Stimulated activated CD8-positive, alpha-beta memory T cell treated with anti-CD3 and anti-CD28 coated beads, Interleukin-7, amount 100 ng/mL, for 48 hours (primary cell): ENCODE data around the gene FSTL4.

Experiments
- DNase-seq, 2 donors: peaks; one replicate each; pipeline ENCODE4 v3.0.0-alpha.2; 2020; ENCODE audit warnings: low read depth in 1 of 2; ENCODE audit errors: extremely low read depth in 1 of 2

FSTL4 gene

DNA sequence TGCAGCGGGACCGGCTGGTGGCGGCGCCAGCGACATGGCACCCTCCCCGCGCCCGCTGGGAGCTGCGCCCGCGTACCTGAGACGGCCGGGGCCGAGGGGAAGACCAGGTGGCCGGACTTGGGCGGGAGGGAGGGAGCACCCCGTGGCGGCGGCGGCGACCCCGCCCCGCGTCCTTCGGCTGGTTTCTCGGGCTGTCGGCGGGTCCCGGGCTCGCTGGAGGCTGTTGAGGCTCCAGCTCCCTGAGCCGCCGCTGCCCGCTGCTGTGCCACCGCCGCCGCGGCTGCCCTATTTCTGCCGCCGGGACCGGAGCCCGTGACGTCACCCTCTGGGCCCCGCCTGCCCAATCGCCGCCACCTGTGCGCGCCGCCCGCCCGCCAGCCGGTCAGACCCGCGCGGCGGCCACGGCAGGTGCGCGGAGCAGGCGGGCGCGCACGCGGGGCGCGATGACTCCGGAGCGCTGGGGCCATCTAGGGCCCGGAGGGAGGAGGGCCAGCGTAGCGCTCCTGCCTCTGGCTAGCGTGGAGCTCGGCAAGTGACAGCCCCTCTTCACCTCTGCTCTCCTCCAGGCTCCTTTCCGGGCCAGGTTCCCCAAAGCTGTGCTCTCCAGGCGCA lies at the start of gene FSTL4:
Gene FSTL4, minus strand, starts transcription at position 293 of the 612 bp plus-strand sequence.
- no peak for DNase-seq

- DNase-seq: no peak
Measured at GRCh38 chr5:133661389-133661788, 49.0 kb upstream of the FSTL4 start.

DNA sequence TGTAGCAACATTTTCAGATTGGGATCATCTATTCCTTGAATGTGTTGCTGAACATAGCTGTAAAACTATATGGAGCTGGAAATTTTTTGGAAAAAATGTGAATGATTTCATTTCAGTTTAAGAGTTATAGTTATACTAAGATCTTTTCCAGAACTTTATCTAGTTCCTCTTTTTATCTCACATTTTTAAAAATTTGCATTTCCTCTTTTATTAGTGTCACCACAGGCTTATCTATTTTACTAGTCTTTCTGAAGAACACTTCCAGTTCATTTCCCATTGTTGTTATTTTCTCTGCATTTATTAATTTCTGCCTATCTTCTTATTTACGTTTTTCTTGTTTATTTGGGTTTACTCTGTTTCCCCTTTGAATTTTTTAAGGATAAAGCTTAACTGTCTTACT lies 46.0 kb upstream of the FSTL4 start:
- DNase-seq: no peak

DNA sequence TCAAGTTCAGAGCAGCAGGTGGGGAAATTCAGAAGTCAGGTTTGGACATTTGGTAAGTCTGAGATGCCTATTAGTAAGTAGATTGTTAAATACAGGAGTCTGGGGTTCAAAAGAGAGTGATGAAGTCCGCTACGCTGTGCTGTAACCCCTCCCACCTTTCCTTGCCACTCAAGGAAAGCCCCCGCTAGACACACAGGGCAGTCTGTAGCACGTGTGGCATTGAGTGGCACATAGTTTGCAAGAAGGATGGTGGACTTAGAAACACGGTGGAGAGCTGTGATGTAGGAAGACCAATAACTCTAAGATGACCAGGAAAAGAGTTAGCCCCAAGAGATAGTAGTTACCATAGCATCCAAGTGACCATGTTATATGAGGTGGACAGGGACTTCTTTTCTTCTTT lies 44.7 kb upstream of the FSTL4 start:
- no peak for DNase-seq

- no peak for DNase-seq
Measured at GRCh38 chr5:133655966-133656365, 43.6 kb upstream of the FSTL4 start.

GRCh38 chr5:133653760-133654049 lies 41.4 kb upstream of the FSTL4 start:
- DNase-seq: no peak

GRCh38 chr5:133652951-133653759 lies 40.8 kb upstream of the FSTL4 start:
- no peak for DNase-seq

GRCh38 chr5:133644000-133644865 lies 31.9 kb upstream of the FSTL4 start:
- DNase-seq: no peak

GRCh38 chr5:133643365-133643764 lies 31.0 kb upstream of the FSTL4 start:
- DNase-seq: no peak

GRCh38 chr5:133642153-133642722 lies 29.9 kb upstream of the FSTL4 start:
- DNase-seq: no peak

GRCh38 chr5:133641683-133642082 lies 29.3 kb upstream of the FSTL4 start:
- no peak for DNase-seq

DNA sequence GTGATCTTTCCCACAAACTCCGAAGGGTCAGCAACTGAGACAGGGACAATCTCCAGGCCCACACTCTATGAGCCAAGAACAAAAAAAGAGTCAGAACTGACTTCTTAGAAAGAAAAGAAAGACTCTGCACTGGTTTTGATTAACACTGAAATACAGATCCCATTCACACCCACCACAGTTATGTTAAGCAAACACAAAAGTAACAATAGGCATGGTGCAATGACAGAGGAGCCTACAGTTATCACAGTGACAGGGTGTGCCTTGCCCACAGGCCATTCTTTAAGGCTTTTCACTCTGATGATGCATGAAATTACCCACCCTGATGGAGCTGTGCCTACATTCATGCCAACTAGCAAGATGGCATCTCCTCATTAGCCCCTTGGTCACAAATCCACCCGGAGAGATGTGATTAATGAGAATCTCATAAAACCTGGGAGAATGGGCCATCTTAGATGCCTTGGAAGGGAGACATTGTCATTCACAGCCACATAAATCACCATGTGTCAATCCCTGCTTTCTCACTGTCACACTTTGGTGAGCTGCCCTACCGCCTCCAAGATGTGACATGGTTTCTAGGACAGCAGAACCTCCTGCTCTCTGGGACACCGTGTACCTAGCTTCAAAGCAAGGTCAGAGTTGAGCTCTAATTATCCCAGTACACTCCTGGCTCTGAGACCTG lies 27.6 kb upstream of the FSTL4 start:
- DNase-seq: no peak

DNA sequence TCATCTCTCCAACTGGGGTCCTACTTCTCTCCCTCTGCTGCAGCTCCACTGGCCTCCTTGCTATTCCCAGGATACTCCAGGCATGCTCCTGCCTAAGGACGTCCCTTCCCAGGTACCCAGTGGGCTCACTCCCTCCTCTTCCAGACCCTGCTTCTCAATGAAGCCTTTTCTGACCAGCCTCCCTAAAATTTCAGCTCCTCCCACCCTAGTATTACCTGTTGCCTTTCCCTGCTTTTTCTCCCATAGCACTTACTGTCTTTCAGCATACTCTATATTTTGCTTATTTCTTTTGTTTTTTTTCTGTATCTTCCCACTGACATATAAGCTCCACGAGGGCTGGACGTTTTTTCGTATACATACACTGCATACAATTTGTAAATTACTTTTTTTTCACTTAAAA lies 26.1 kb upstream of the FSTL4 start:
- no peak for DNase-seq

DNA sequence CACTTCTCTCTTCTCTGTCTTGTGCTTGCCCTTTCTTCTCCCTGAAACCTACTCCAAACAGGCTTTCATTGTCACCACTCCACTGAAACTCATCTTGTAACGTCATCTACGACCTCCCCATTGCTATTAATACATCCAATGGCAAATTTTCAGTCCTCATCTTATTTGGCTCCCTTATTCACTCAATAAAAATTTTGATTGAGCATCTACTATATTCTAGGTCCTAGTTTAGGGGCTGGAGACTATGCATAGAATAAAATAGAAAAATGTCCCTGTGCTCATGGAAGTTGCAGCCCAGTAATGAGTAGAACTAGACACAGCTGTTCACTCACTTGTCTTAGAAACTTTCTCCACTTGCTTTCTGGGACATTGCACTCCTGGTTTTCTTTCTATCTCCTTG lies 24.9 kb upstream of the FSTL4 start:
- no peak for DNase-seq

DNA sequence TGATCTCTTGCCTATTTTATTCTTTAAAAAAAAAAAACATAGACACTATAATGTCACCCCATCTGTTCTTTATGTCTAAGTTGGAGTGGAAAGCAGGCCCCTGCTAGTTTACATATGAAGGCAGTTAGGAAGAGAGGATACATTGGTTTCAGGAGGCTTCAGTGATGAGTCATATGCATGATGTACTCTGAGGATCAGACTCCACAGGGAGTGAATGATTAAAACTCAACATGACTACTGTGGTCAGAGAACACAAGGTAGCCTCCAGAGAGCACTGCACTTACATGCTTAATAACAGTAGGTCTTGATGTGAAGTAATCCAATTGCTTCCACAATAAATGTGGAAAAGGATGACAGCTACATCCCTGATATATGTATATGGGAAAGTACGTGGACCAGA lies 22.7 kb upstream of the FSTL4 start:
- DNase-seq: no peak

- no peak for DNase-seq
Measured at GRCh38 chr5:133627180-133627579, 14.8 kb upstream of the FSTL4 start.

- DNase-seq: no peak
Measured at GRCh38 chr5:133624316-133624715, 12.0 kb upstream of the FSTL4 start.

DNA sequence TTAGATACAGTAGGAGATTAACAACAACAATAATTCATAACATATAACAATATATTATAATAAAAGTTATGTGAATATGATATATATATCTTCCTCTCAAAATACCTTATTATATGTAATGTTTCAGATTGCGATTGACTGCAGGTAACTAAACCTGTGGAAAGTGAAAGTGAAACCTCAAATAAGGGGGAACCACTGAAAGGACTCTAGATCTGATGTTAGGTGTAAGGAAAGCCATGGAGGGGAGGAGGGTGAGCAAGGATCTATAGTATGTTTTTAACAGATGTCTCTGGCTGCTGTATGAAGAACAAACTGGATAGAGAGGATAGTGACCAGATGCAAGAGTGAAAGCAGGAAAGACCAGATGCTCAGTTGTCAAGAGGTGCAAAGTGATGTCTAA lies 5.8 kb upstream of the FSTL4 start:
- DNase-seq: no peak

DNA sequence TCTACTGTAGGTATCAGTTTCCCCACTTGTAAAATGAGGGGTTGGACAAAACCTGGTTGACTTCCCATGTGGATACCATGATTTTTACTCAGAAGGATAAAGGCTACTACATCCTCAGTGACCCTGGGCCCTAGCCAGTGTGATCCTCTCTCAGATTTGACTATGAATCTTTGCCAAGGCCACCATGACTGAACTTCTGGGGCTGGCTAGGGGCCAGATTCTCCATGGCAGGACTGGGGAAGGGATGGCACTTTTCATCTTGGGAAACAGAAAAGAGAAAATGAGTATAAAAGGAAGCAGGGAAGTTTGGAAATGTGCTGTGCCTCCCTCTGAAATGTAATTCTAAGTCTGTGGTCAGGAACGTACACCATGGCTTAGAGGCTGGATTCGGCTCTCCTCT lies 1.4 kb upstream of the FSTL4 start:
- DNase-seq: no peak

DNA sequence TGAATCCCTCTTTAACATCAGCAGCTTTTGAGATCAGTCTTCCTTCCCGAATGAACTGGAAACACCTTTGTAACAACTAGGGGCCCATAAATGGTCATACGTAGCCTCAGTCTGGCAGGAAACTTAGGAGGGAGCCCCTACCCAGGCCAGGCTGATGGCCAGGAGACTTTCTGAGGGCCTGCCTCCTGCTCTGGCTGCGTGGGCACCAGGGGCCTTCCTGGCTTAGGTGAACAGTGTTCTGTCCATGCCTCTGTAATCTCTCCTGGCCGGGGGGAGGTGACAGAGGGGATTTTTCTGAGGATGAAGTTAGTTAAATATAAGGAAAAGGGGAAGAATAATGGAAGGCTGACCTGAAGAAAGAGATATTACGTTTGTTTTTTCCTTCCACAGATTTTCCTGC lies 843 bp upstream of the FSTL4 start:
- no peak for DNase-seq
